ENCODE measurements around the gene WNT7A. TPM values are rescaled to one million over a fixed set of nuclear protein-coding genes. Genes with fewer than 3 reads are reported as not detected.
"Not testable (repeated sequence)": the region's sequence is repeated elsewhere in the genome, so short reads cannot be mapped to it uniquely, and the experiment has no call there.

WNT7A gene
- total RNA-seq (not detected in 2 replicates), polyA plus RNA-seq (not detected in 2 replicates)

DNA sequence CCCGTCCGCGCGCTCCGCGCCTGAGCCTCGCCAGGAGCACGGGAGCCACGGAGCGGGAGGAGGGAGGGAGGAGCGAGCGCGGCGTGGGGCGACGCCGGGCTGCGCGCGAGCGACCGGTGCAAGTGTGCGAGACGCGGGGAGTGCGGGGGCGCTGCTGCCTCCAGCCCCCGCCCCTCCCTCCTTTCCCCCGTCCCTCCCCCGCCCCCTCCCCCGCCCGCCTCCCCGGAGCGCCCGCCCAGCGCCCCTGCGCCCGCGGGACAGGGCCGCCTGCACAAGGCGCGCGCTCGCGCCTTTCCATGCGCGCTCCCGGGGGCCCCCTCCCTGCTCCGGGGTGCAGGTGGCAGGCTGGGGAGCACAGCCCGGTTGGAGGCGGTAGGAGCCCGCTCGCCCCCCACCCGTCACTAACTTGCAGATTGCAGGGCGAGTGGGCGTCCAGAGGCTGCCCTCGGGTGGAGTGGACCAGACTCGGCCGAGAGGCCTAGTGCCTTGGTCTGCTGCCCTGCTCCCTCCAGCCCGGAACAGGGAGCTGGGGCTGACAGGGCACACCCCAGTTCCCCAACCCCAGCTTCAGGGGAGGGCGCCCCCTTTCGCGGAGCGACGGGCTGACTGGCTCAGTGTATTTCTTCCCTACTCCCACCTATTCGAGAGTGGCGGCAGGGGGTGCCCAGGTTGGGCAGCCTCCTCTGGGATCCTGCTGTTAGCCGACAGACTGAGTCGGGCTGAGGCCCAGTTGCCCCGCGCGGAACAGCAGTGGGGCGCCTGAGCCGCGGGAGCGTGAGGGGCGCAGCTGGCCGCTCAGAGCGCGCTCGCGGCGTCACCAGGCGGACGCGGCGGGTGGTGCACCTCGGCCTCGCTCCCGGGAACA lies at the start of gene WNT7A:
Gene WNT7A (minus strand): TSS at position 126 of the 865 bp plus-strand sequence. CDS start 255 bp downstream, outside the sequence.
- DNase-seq (ENCODE audit: low read depth in 1 of 2, low spot score in 1 of 2): peak; percentile 15 to 74
- peaks cover 3% of the 10 kb centered on the region for H3K4me1 ChIP-seq (ENCODE audit: low read depth)
- H3K27me3 ChIP-seq: peaks cover 100% of the 10 kb centered on the region
- H3K27ac ChIP-seq: no peak within 1 kb of the TSS
- no peaks in the 10 kb centered on the region for H3K9me3 ChIP-seq (ENCODE audit: low read depth)
- TF ChIP-seq, protein P1, sequence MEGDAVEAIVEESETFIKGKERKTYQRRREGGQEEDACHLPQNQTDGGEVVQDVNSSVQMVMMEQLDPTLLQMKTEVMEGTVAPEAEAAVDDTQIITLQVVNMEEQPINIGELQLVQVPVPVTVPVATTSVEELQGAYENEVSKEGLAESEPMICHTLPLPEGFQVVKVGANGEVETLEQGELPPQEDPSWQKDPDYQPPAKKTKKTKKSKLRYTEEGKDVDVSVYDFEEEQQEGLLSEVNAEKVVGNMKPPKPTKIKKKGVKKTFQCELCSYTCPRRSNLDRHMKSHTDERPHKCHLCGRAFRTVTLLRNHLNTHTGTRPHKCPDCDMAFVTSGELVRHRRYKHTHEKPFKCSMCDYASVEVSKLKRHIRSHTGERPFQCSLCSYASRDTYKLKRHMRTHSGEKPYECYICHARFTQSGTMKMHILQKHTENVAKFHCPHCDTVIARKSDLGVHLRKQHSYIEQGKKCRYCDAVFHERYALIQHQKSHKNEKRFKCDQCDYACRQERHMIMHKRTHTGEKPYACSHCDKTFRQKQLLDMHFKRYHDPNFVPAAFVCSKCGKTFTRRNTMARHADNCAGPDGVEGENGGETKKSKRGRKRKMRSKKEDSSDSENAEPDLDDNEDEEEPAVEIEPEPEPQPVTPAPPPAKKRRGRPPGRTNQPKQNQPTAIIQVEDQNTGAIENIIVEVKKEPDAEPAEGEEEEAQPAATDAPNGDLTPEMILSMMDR (IDR thresholded peaks at IDR 0.05; ENCODE audit: low read depth, low read length): peak; percentile 56
- H3K4me3 ChIP-seq: peak within 1 kb of the TSS; percentile 18
- no peaks in the 10 kb centered on the region for H3K36me3 ChIP-seq

DNA sequence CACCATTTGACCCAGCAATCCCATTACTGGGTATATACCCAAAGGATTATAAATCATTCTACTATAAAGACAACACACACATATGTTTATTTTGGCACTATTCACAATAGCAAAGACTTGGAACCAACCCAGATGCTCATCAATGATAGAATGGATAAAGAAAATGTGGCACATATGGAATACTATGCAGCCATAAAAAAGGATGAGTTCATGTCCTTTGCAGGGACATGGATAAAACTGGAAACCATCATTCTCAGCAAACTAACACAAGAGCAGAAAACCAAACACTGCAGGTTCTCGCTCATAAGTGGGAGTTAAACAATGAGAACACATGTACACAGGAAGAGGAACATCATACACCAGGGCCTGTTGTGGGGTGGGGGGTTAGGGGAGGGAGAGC lies 48.9 kb upstream of the WNT7A start:
- H3K4me3 ChIP-seq; DNase-seq (ENCODE audit: low read depth in 1 of 2, low spot score in 1 of 2); H3K9me3 ChIP-seq (ENCODE audit: low read depth); H3K36me3 ChIP-seq; H3K4me1 ChIP-seq (ENCODE audit: low read depth); H3K27ac ChIP-seq; H3K27me3 ChIP-seq: not testable (repeated sequence)

DNA sequence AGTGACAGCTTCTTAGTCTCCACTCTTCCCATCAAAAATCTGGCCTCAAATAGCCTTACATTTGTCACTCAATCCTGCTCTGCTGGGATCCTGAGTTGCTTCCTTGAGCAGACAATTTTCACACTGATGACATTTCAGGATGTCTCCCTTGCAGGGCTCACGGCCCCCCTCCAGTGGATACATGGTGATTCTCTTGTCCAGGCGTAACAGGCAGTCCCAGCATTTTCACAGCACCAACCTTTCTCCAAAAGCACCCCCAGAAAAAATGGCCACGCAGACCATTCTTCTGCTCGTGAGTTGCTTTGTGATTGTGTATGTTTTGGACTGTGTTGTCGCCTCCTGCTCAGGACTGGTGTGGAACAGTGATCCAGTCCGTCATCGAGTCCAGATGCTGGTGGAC lies 47.4 kb upstream of the WNT7A start:
- DNase-seq (ENCODE audit: low read depth in 1 of 2, low spot score in 1 of 2): no peak
- Histone ChIP-seq H3K27me3 (no peaks in the 10 kb centered on the region), H3K36me3 (no peaks in the 10 kb centered on the region), H3K4me1 (ENCODE audit: low read depth) (no peaks in the 10 kb centered on the region), H3K27ac (no peak overlapping the region), H3K4me3 (no peak overlapping the region), H3K9me3 (ENCODE audit: low read depth) (no peaks in the 10 kb centered on the region)
- TF ChIP-seq, protein P1 (IDR thresholded peaks at IDR 0.05; ENCODE audit: low read depth, low read length): no peak

DNA sequence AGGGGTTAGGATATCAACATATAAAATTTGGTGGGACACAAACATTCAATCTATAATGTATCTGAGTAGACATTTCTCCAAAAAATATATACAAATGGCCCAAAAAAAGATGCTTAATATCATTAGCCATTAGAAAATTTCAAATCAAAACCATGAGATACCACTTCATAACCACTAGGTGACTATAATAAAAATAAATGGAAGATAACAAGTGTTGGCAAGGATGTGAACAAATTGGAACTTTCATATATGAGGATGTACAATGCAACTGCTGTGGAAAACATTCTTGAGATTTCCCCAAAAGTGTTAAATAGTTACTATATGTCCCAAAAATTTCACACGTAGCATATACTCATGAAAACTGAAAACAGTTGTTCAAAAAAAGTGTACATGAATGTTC lies 36.5 kb upstream of the WNT7A start:
- DNase-seq (ENCODE audit: low read depth in 1 of 2, low spot score in 1 of 2): no peak
- TF ChIP-seq, protein P1 (IDR thresholded peaks at IDR 0.05; ENCODE audit: low read depth, low read length): no peak
- Histone ChIP-seq H3K36me3 (no peaks in the 10 kb centered on the region), H3K4me3 (no peak overlapping the region), H3K4me1 (ENCODE audit: low read depth) (no peaks in the 10 kb centered on the region), H3K27me3 (no peaks in the 10 kb centered on the region), H3K27ac (no peak overlapping the region), H3K9me3 (ENCODE audit: low read depth) (no peaks in the 10 kb centered on the region)

DNA sequence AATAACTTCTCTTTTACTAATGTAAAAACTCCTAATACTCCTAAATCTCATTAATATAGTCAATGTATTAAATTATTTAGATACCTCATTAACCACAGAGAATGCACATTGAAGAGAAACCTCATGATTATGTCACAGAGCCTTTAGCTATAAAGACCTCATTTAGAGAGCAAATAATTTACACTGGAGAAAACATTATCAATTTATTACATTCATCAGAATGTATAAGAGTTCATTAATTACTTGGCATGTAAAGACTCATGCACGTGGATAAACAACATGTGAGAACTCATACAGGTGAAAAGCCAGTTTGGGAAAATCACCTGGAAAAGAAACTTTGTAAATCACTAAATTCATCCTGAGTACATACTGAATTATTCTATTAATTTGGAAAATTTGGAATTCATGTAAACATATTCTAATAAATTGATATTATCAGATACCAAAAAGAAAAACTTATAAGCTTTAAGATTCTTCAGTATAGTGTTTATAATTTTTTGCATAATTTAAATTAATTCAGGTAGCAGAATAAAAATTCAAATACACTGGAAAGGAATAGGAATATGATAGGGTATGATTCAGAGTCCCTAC lies 22.9 kb upstream of the WNT7A start:
- Histone ChIP-seq H3K4me3 (no peak overlapping the region), H3K27me3 (no peaks in the 10 kb centered on the region), H3K36me3 (no peaks in the 10 kb centered on the region), H3K9me3 (ENCODE audit: low read depth) (peaks cover 5% of the 10 kb centered on the region), H3K4me1 (ENCODE audit: low read depth) (no peaks in the 10 kb centered on the region), H3K27ac (no peak overlapping the region)
- no peak for DNase-seq (ENCODE audit: low read depth in 1 of 2, low spot score in 1 of 2)
- TF ChIP-seq, protein P1 (IDR thresholded peaks at IDR 0.05; ENCODE audit: low read depth, low read length): no peak
